HEK293 (cell line): ENCODE results near the gene PFN1.
A peak's percentile ranks its signal among the peaks of the same experiment; 100 is the strongest.

Source experiments
- CTCF ChIA-PET: fragments of 350-600 bp; formaldehyde crosslinking; extraction: SDS; loops from one replicate; lab custom pipeline; 2021; ENCODE audit warnings: antibody characterized with exemption; lab: Yijun Ruan, JAX
- POLR2A ChIA-PET: fragments of 300-600 bp; formaldehyde crosslinking; extraction: SDS; loops from one replicate; lab custom pipeline; 2020; ENCODE audit warnings: antibody characterized with exemption, inconsistent platforms; lab: Yijun Ruan, JAX
- H3K27ac ChIP-seq: fragments of 200-500 bp; sonication (Bioruptor generic); 2 replicates; pipeline ENCODE4 v1.5.1; 2014; ENCODE audit warnings: low read depth, low read length, control low read depth, inconsistent platforms; ENCODE audit errors: extremely low read depth
- H3K36me3 ChIP-seq, 2 experiments: fragments of 200-500 bp in 1 of 2; sonication (Bioruptor generic) in 1 of 2; 1 replicate in 1 of 2; 2 replicates in 1 of 2; pipeline ENCODE4 v1.5.1; 2014 to 2017; ENCODE audit warnings: inconsistent platforms in 2 of 2, low read length in 2 of 2; ENCODE audit not compliant: control insufficient read depth in 2 of 2, insufficient read depth in 1 of 2
- H3K4me1 ChIP-seq: fragments of 200-500 bp; sonication (Bioruptor generic); 2 replicates; pipeline ENCODE4 v1.5.1; 2014; ENCODE audit warnings: mild to moderate bottlenecking, low read length, inconsistent platforms; ENCODE audit not compliant: control insufficient read depth, insufficient read depth
- H3K4me3 ChIP-seq: 2 replicates; pipeline ENCODE4 v1.5.1; 2011; ENCODE audit warnings: low read depth, mild to moderate bottlenecking, control low read depth, low read length, moderate library complexity
- H3K9me3 ChIP-seq: fragments of 200-500 bp; sonication (Bioruptor generic); 2 replicates; pipeline ENCODE4 v1.5.1; 2014; ENCODE audit warnings: low read depth, low read length, inconsistent platforms; ENCODE audit not compliant: control insufficient read depth, insufficient read depth
- BCL11A ChIP-seq: fragments of 450-650 bp; formaldehyde crosslinking; IDR thresholded peaks from 2 replicates; pipeline ENCODE4 v1.5.1; 2016; ENCODE audit warnings: low read depth, missing biosample characterization, missing genetic modification characterization
- EGR2 ChIP-seq: fragments of 450-650 bp; formaldehyde crosslinking; IDR thresholded peaks from 2 replicates; pipeline ENCODE4 v1.5.1; 2016; ENCODE audit warnings: low read depth, missing biosample characterization, missing genetic modification characterization
- HIC1 ChIP-seq: fragments of 450-650 bp; formaldehyde crosslinking; IDR thresholded peaks from 2 replicates; pipeline ENCODE4 v1.5.1; 2016; ENCODE audit warnings: missing biosample characterization, missing genetic modification characterization
- KLF1 ChIP-seq: fragments of 450-650 bp; formaldehyde crosslinking; IDR thresholded peaks from 2 replicates; pipeline ENCODE4 v1.5.1; 2016; ENCODE audit warnings: missing biosample characterization, missing genetic modification characterization
- KLF9 ChIP-seq: fragments of 450-650 bp; formaldehyde crosslinking; IDR thresholded peaks from 2 replicates; pipeline ENCODE4 v1.5.1; 2016; ENCODE audit warnings: missing biosample characterization, missing genetic modification characterization, low read depth
- OSR2 ChIP-seq: fragments of 450-650 bp; formaldehyde crosslinking; IDR thresholded peaks from 2 replicates; pipeline ENCODE4 v1.5.1; 2016; ENCODE audit warnings: missing biosample characterization, missing genetic modification characterization
- RBAK ChIP-seq: fragments of 450-650 bp; formaldehyde crosslinking; IDR thresholded peaks from 2 replicates; pipeline ENCODE4 v1.5.1; 2016; ENCODE audit warnings: missing biosample characterization, missing genetic modification characterization
- REST ChIP-seq: fragments of 450-650 bp; formaldehyde crosslinking; IDR thresholded peaks from 2 replicates; pipeline ENCODE4 v1.5.1; 2016; ENCODE audit warnings: missing biosample characterization, missing genetic modification characterization
- SP2 ChIP-seq: fragments of 450-650 bp; formaldehyde crosslinking; IDR thresholded peaks from 2 replicates; pipeline ENCODE4 v1.5.1; 2016; ENCODE audit warnings: missing biosample characterization, missing genetic modification characterization
- ZFHX2 ChIP-seq: fragments of 450-650 bp; formaldehyde crosslinking; conservative IDR thresholded peaks from 2 replicates; pipeline ENCODE4 v1.5.1; 2016; ENCODE audit warnings: missing biosample characterization, missing genetic modification characterization
- ZNF138 ChIP-seq: fragments of 450-650 bp; formaldehyde crosslinking; IDR thresholded peaks from 2 replicates; pipeline ENCODE4 v1.5.1; 2016; ENCODE audit warnings: missing biosample characterization, missing genetic modification characterization, borderline replicate concordance
- ZNF157 ChIP-seq: fragments of 450-650 bp; formaldehyde crosslinking; IDR thresholded peaks from 2 replicates; pipeline ENCODE4 v1.5.1; 2016; ENCODE audit warnings: missing biosample characterization, missing genetic modification characterization
- ZNF184 ChIP-seq: fragments of 450-650 bp; IDR thresholded peaks from 2 replicates; pipeline ENCODE4 v1.5.1; 2018; ENCODE audit warnings: missing biosample characterization, mild to moderate bottlenecking, missing genetic modification characterization
- ZNF2 ChIP-seq: fragments of 450-650 bp; formaldehyde crosslinking; IDR thresholded peaks from 2 replicates; pipeline ENCODE4 v1.5.1; 2016; ENCODE audit warnings: missing biosample characterization, missing genetic modification characterization
- ZNF26 ChIP-seq: fragments of 450-650 bp; formaldehyde crosslinking; IDR thresholded peaks from 2 replicates; pipeline ENCODE4 v1.5.1; 2016; ENCODE audit warnings: missing biosample characterization, missing genetic modification characterization
- ZNF394 ChIP-seq: fragments of 450-650 bp; formaldehyde crosslinking; IDR thresholded peaks from 2 replicates; pipeline ENCODE4 v1.5.1; 2016; ENCODE audit warnings: missing biosample characterization, missing genetic modification characterization, mild to moderate bottlenecking, moderate library complexity, borderline replicate concordance
- ZNF426 ChIP-seq: fragments of 450-650 bp; formaldehyde crosslinking; IDR thresholded peaks from 2 replicates; pipeline ENCODE4 v1.5.1; 2017; ENCODE audit warnings: missing biosample characterization, missing genetic modification characterization, mild to moderate bottlenecking, inconsistent platforms, moderate library complexity
- ZNF433 ChIP-seq: fragments of 450-650 bp; formaldehyde crosslinking; IDR thresholded peaks from 2 replicates; pipeline ENCODE4 v1.5.1; 2016; ENCODE audit warnings: missing biosample characterization, missing genetic modification characterization, low read depth
- ZNF449 ChIP-seq: fragments of 450-650 bp; formaldehyde crosslinking; IDR thresholded peaks from 2 replicates; pipeline ENCODE4 v1.5.1; 2017; ENCODE audit warnings: missing biosample characterization, mild to moderate bottlenecking, missing genetic modification characterization, moderate library complexity
- ZNF560 ChIP-seq: fragments of 450-650 bp; formaldehyde crosslinking; IDR thresholded peaks from 2 replicates; pipeline ENCODE4 v1.5.1; 2017; ENCODE audit warnings: missing biosample characterization, missing genetic modification characterization, borderline replicate concordance
- ZNF830 ChIP-seq: fragments of 450-650 bp; IDR thresholded peaks from 2 replicates; pipeline ENCODE4 v1.5.0; 2018; ENCODE audit warnings: missing biosample characterization, missing genetic modification characterization, low read depth, mild to moderate bottlenecking, moderate library complexity
- TF ChIP-seq, protein P1 (sequence below): fragments of 450-650 bp; formaldehyde crosslinking; IDR thresholded peaks from 2 replicates; pipeline ENCODE4 v1.5.1; 2016; ENCODE audit warnings: missing biosample characterization, missing genetic modification characterization

PFN1 gene

GRCh38 chr17:4903051-4903818 lies 45.1 kb downstream of the PFN1 start, which contains the start of gene CHRNE (continued):
- TF ChIP-seq, protein P1, sequence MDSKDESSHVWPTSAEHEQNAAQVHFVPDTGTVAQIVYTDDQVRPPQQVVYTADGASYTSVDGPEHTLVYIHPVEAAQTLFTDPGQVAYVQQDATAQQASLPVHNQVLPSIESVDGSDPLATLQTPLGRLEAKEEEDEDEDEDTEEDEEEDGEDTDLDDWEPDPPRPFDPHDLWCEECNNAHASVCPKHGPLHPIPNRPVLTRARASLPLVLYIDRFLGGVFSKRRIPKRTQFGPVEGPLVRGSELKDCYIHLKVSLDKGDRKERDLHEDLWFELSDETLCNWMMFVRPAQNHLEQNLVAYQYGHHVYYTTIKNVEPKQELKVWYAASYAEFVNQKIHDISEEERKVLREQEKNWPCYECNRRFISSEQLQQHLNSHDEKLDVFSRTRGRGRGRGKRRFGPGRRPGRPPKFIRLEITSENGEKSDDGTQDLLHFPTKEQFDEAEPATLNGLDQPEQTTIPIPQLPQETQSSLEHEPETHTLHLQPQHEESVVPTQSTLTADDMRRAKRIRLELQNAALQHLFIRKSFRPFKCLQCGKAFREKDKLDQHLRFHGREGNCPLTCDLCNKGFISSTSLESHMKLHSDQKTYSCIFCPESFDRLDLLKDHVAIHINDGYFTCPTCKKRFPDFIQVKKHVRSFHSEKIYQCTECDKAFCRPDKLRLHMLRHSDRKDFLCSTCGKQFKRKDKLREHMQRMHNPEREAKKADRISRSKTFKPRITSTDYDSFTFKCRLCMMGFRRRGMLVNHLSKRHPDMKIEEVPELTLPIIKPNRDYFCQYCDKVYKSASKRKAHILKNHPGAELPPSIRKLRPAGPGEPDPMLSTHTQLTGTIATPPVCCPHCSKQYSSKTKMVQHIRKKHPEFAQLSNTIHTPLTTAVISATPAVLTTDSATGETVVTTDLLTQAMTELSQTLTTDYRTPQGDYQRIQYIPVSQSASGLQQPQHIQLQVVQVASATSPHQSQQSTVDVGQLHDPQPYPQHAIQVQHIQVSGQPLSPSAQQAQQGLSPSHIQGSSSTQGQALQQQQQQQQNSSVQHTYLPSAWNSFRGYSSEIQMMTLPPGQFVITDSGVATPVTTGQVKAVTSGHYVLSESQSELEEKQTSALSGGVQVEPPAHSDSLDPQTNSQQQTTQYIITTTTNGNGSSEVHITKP (tag by site-specific recombination), result peak; percentile 54
- TF ChIP-seq ZNF157 (tag by site-specific recombination) (no peak), OSR2 (tag by site-specific recombination) (no peak), RBAK (tag by site-specific recombination) (no peak), KLF1 (tag by site-specific recombination) (peak; percentile 90), ZFHX2 (tag by site-specific recombination) (peak; percentile 72), ZNF26 (tag by site-specific recombination) (no peak), ZNF449 (tag by site-specific recombination) (no peak), EGR2 (peak; percentile 67), ZNF394 (tag by site-specific recombination) (no peak), REST (tag by site-specific recombination) (no peak)

DNA sequence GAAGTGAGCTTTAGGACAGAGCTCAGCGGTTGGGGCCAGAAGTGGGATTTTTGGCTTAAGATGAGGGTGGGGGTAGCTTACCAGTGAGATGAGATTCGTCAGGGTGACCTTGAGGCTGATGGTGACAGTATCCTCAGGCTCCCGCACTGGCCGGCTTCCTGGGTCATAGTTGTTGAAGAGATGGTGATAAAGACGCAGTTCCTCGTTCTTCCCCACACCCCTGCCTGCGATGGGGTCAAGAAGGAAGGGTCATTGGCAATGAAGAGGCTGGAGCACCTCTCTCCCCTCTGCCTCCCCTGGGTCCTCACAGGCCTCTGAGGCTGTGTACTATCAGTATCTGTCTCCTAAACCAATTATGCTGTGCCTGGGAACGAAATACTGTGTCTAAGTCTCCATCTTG lies 45.8 kb downstream of the PFN1 start:
- Histone ChIP-seq H3K36me3 (peaks cover 0 to 22% of the 10 kb centered on the region in 2 experiments; a peak in 1 of 3 replicates), H3K9me3 (no peaks in the 10 kb centered on the region), H3K4me3 (no peak overlapping the region), H3K4me1 (peaks cover 3% of the 10 kb centered on the region; the same call in 1 of the 2 replicates), H3K27ac (no peak overlapping the region)
- no peak for TF ChIP-seq ZNF560
- TF ChIP-seq BCL11A (tag by site-specific recombination), result no peak
- TF ChIP-seq ZNF138 (tag by site-specific recombination), result no peak
- no peak for TF ChIP-seq ZNF426
- TF ChIP-seq ZNF830, result no peak
- TF ChIP-seq ZNF433 (tag by site-specific recombination), result no peak
- TF ChIP-seq SP2 (tag by site-specific recombination), result no peak
- no peak for TF ChIP-seq ZNF184 (tag by site-specific recombination)
- TF ChIP-seq KLF9 (tag by site-specific recombination), result no peak
- no peak for TF ChIP-seq ZNF2 (tag by site-specific recombination)
- no peak for TF ChIP-seq ZNF157 (tag by site-specific recombination)
- no peak for TF ChIP-seq HIC1 (tag by site-specific recombination)
- POLR2A ChIA-PET, result interaction anchor here (2.0 kb wide), 1 partner anchor 112 kb away, joined by 4 read pairs; no protein-coding TSS in a partner anchor
- CTCF ChIA-PET, result interaction anchor here (0.5 to 1.9 kb wide), 18 partner anchors 10 to 480 kb away, joined by 3 to 8 read pairs (median 3); partner anchors contain the start of genes RNF167 and SLC25A11
